Measurements from ENCODE around the gene PPTC7.
"Not testable (repeated sequence)": the region's sequence is repeated elsewhere in the genome, so short reads cannot be mapped to it uniquely, and the experiment has no call there.

The PPTC7 gene

GRCh38 chr12:110536834-110537604 lies 46.1 kb downstream of the PPTC7 start:
- DNase-seq (ENCODE audit: low read depth), result no peak

GRCh38 chr12:110534811-110535210 lies 48.3 kb downstream of the PPTC7 start:
- DNase-seq (ENCODE audit: low read depth), result no peak

- DNase-seq (ENCODE audit: low read depth), result no peak
Measured at GRCh38 chr12:110533607-110534006, 49.5 kb downstream of the PPTC7 start.

GRCh38 chr12:110532644-110533043 lies 50.5 kb downstream of the PPTC7 start:
- no peak for DNase-seq (ENCODE audit: low read depth)

- DNase-seq (ENCODE audit: low read depth), result no peak
Measured at GRCh38 chr12:110531741-110532333, 51.3 kb downstream of the PPTC7 start.

GRCh38 chr12:110530511-110530910 lies 52.6 kb downstream of the PPTC7 start:
- DNase-seq (ENCODE audit: low read depth), result no peak

- no peak for DNase-seq (ENCODE audit: low read depth)
Measured at GRCh38 chr12:110528277-110528839, 54.8 kb downstream of the PPTC7 start.

GRCh38 chr12:110520876-110521712 lies 62.0 kb downstream of the PPTC7 start:
- peak; percentile 28 for DNase-seq (ENCODE audit: low read depth)

GRCh38 chr12:110518014-110518413 lies 65.1 kb downstream of the PPTC7 start:
- DNase-seq (ENCODE audit: low read depth), result not testable (repeated sequence)

GRCh38 chr12:110516995-110517394 lies 66.1 kb downstream of the PPTC7 start:
- no peak for DNase-seq (ENCODE audit: low read depth)

GRCh38 chr12:110514363-110514762 lies 68.8 kb downstream of the PPTC7 start:
- no peak for DNase-seq (ENCODE audit: low read depth)

GRCh38 chr12:110513842-110514241 lies 69.3 kb downstream of the PPTC7 start:
- DNase-seq (ENCODE audit: low read depth), result no peak

- DNase-seq (ENCODE audit: low read depth), result no peak
Measured at GRCh38 chr12:110508071-110508586, 75.0 kb downstream of the PPTC7 start.

- no peak for DNase-seq (ENCODE audit: low read depth)
Measured at GRCh38 chr12:110505332-110505731, 77.8 kb downstream of the PPTC7 start.

- no peak for DNase-seq (ENCODE audit: low read depth)
Measured at GRCh38 chr12:110503432-110503831, 79.7 kb downstream of the PPTC7 start.

- DNase-seq (ENCODE audit: low read depth), result peak; percentile 97
Measured at GRCh38 chr12:110501752-110502738, 81.1 kb downstream of the PPTC7 start, which contains the start of the genes RAD9B and VPS29. RAD9B (plus strand) TSS chr12:110502331; CDS start chr12:110502338, 7 bp downstream. VPS29 (minus strand) TSS chr12:110502111; CDS start chr12:110502051, 60 bp downstream.

GRCh38 chr12:110501399-110501751 lies 81.7 kb downstream of the PPTC7 start:
- DNase-seq (ENCODE audit: low read depth), result peak; percentile 27

- DNase-seq (ENCODE audit: low read depth), result no peak
Measured at GRCh38 chr12:110498984-110499706, 84.0 kb downstream of the PPTC7 start.
